C4-2B (cell line): ENCODE data around the gene SPATS2L.

Source experiments
- CTCF ChIP-seq: fragments of 450-650 bp; conservative IDR thresholded peaks from 2 replicates; pipeline ENCODE4 v1.5.1; 2017; ENCODE audit warnings: mild to moderate bottlenecking
- ZFX ChIP-seq: fragments of 450-650 bp; IDR thresholded peaks from 2 replicates; pipeline ENCODE4 v1.6.1; 2017

- TF ChIP-seq ZFX (no peak), CTCF (no peak)
Observed at GRCh38 chr2:200416878-200417277, 110.4 kb downstream of the SPATS2L start.
